Loucy (cell line): ENCODE results near the gene TTC8.

Source experiments
- CTCF ChIP-seq: fragments of 200-600 bp; sonication (generic); conservative IDR thresholded peaks from 2 replicates; pipeline ENCODE4 v1.5.1; 2014; ENCODE audit warnings: mild to moderate bottlenecking, antibody characterized with exemption, low read length
- EZH2phosphoT487 ChIP-seq: fragments of 200-600 bp; IDR thresholded peaks from 2 replicates; pipeline ENCODE4 v1.6.1; 2018; ENCODE audit warnings: antibody characterized with exemption, mild to moderate bottlenecking, moderate library complexity, borderline replicate concordance

GRCh38 chr14:88834883-88835431 is 10.5 kb downstream of the TTC8 start:
- TF ChIP-seq CTCF = no peak
- no peak for TF ChIP-seq EZH2phosphoT487
